NCI-H146 treated with DMSO at 0.1 percent for 48 hours (cell line): ENCODE results near the gene TBC1D14.
"Not testable (repeated sequence)": the region's sequence is repeated elsewhere in the genome, so short reads cannot be mapped to it uniquely, and the experiment has no call there.

Experiments
- DNase-seq: peaks from one replicate; lab custom pipeline; 2025; ENCODE audit not compliant: unreplicated experiment; lab: John Stamatoyannopoulos, UW

The TBC1D14 gene

DNA sequence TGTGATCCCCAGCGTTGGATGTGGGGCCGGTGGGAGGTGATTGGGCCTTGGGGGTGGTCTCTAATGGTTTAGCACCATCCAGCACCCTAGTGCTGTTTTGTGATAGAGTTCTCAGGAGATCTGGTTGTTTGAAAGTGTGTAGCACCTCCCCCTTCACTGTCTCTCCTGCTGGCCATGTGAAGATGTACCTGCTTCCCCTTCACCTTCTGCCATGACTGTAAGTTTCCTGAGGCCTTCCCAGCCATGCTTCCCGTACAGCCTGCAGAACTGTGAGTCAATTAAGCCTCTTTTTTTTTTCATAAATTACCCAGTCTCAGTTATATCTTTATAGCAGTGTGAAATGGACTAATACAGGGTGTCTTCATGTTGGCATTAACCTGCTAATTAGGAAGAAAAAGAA lies 19.3 kb upstream of the TBC1D14 start:
- DNase-seq, result no peak

DNA sequence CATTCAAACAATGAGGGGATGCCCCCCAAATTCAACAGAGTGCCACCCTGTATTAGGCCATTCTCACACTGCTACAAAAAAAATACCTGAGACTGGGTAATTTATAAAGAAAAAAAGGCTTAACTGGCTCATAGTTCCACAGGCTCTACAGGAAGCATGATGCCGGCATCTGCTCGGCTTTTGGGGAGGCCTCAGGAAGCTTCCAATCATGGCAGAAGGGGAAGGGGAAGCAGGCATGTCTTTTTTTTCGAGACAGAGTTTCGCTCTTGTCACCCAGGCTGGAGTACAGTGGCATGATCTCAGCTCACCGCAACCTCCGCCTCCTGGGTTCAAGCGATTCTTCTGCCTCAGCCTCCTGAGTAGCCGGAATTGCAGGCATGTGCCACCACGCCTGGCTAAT lies 18.7 kb upstream of the TBC1D14 start:
- DNase-seq, result not testable (repeated sequence)

DNA sequence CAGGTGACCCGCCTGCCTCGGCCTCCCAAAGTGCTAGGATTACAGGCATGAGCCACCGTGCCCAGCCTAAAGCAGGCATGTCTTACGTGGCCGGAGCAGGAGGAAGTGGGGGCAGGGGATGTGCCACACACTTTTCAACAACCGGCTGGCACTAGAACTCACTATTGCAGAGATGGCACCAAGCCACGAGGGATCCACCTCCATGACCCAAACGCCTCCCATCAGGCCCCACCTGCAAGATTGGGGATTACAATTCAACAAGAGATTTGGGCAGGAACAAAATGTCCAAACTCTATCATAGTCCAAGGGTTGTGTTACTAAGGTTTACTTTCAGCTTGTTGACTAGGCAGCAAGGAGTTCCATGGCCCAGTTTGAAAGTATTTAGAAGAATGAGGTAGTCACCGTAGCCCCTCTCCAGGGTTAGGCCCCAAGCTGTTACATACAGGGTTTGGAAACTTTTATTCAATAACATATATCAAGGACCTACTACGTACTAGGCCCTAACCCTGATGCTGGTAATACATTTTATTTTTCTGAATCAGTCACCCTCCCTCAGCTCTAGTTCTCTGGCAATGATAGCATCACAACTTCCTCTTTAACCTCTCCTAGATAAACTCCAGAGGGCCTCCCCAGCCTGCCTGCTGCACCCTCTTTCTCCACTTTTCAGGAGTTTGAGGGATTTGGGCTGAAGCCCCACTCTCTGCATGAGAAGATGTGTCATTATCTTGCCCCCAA lies 18.0 kb upstream of the TBC1D14 start:
- no peak for DNase-seq

DNA sequence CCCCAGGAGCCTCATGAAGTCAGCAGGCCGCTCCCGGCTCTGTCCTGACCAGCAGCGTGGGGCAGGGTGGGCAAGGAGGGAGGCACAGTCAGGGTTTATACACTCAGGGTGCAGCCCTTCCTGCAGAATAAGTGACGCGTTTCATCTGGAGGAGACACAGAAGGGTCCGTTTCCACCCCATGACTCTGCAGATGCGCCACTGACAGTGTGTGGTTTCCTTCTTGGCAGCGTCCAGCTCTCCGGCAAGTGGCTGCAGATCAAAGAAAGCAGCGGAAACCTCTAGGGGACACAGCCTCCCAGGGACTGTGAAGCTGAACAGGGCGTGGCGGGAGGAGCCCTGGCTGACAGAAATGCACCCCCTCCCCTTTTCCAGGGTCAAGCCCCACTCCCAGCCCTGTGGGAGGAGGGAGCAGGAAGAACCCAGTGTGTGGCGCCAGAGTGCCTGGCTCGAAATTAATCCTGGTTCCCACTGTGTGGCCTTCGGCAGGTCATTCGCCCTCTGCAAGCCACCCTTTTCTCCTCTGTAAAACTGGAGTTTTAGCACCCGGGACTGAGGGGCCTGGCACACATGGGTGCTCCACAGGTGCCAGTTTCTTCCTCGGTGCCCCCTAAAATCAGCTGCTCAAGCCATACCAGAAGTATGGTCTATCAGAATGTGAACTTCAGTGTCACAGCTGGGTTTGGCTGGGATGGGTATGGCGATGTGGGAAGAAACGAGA lies 17.3 kb upstream of the TBC1D14 start:
- DNase-seq, result no peak

DNA sequence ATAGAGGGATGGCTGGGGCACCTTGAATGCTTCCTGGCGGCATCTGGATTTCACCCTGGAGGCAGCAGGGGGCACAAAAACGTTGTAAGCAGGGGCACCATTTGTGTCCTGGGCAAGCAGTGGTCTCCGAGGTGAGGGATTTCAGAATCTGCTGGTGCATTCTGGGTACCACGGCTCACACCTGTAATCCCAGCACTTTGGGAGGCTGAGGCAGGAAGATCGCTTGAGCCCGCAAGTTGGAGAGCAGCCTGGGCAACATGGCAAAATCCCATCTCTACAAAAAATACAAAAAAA lies 16.8 kb upstream of the TBC1D14 start:
- no peak for DNase-seq

DNA sequence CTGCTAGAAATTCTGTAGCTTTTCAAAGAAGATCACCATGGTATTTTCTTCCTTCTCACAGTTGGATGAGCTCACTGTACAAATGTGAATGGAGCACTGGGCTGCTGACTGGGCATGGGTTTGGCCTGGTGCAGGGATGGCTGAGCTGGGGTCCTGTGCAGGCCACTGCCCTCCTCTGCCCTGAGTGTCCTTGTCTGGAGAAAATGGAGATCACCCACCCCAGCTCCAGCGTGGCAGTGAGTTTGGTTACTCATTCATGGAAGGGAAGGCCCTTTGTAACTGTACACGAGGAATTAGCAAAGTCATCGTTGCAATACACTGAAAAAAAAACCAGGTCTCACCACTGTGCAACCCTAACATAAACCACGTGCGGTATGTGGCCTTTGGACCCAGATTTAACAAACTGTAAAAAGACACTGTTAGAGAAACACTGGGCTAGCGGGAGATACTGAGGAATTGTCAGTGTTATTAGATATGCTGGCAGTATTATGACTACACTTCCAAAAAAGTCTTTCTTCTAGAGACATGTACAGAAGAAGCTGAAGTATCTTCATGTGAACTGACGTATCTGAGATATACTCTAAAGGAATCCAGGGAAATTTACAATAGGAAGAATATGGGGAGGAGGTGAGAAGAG lies 16.1 kb upstream of the TBC1D14 start:
- DNase-seq, result no peak

DNA sequence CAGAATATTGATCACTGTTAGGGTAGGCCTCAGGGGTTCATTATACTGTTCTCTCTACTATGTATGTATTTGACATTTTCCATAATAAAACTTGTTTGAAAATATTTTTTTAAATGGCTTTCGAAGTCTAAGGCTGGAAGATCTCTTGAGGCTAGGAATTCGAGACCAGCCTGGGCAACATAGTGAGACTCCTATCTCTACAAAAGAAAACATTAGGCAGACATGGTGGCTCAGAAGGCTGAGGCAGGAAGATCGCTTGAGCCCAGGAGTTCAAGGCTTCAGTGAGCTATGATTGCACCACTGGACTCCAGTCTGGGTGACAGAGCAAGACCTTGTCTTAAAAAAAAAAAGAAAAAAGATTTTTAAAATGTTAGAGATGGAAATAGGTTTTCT lies 15.5 kb upstream of the TBC1D14 start:
- DNase-seq, result no peak

DNA sequence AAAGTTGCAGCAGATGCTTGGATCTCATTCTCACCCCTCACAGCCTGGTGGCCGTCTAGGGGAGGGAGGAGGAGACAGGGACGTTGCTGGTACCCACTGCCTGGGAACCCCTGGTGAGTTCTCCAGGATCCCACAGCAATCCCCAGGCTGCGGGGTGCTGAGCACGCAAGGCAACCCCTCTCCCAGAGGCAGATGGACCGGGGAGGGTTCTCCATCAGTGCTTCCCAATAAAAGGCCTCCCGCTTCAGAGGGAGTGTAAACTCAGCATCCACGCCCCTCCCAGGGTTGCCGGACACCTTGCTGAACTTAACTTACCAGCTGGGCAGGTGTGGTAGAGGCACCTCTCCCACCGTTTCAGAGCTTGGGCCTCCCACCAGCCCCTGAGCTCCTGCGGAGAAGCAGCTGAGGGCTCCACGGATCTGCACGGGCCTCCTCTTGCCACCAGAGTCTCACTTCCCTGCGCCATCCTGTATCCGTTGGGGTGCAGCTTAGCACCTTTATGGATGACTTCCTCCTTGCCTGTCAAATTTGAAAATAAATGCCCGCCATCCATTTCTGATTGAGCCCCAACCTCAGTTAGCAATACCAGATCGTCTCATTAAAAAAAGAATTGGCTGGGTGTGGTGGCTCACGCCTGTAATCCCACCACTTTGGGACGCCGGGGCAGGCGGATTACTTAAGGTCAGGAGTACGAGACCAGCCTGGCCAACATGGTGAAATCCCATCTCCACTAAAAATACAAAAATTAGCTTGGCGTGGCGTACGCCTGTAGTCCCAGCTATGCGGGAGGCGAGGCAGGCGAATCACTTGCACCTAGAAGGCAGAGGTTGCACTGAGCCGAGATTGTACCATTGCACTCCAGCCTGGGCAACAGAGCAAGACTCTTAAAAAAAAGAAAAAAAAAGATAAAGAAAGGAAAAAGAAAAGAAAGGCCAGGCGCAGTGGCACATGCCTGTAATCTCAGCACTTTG lies 14.8 kb upstream of the TBC1D14 start:
- no peak for DNase-seq

DNA sequence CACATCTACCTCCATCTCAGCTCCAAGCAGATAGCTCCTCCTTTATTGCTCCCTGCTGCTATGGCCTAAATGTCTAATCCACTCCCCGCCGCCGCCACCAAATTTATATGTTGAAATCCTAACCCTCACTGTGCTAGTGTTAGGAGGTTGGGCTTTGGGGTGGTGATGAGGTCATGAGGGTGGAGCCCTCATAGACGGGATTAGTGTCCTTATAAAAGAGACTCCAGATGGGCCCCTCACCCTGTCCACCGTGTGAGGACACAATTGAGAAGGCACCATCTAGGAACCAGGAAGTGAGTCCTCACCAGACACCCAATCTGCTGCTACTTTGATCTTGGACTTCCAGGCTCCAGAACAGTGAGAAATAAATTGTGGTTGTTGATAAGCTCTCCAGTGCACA lies 13.6 kb upstream of the TBC1D14 start:
- DNase-seq, result no peak

DNA sequence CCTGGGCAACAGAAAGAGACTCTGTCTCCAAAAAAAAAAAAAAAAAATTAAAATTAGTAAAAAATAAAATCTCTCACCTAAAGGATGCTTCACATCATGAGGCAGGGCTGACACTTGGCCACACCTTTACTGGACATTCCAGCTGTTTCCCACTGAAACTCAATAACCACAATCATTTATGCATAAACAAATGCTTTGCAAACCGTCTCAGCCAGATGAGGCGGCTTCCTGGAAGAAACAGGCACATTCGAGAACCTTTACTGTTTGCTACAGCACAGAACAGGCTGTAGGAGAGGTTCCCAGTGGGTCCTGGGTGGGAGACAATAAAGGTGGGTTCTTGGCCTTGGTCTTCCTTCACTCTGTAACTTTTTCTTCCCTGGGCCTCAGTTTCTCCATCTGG lies 10.9 kb upstream of the TBC1D14 start:
- DNase-seq, result no peak

DNA sequence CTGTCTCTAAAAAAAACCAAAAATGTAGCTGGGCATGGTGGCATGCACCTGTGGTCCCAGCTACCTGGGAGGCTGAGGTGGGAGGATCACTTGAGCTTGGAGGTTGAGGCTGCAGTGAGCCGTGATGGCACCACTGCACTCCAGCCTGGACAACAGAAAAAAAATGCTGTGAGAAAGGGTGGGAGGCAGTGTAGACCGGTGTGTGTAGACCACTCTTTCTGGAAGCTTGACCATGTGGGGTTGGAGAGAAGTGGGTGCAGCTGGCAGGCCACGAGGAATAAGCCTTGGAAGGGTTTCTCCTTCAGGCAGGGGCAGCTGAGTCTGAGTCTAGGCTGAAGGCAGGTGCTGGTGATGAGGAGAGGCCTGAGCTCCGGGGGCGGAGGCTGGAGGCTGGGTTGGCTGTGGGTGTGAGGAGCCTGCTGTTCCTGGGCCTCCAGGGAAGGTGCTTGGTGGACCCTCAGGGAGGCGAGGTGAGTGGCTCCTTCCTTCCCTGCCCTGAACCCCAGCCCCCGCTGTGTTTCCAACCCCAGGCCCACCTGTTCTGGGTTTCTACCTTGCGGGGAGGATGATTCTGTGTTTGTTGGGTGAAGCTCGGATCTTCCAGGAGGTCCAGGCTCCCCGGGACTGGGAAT lies 9.3 kb upstream of the TBC1D14 start:
- no peak for DNase-seq

DNA sequence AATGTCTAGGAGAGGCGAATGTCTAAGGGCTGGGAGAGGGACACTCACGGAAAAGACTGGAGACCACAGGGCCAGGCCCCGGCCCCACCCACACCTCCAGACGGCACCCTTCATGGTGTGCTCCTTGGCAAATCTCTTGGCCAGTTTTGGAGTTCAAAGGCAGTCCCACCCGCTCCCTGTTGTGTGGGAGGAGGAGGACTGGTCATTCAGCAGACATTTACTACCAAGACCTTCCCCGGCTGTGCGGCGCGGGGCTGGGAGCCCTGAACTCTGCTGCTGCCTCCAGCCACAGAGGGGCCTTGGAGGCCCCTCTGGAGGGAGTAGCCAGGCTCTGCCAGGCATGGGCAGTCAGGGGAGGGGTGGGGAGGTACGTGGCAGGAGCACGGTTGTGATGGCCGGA lies 8.7 kb upstream of the TBC1D14 start:
- no peak for DNase-seq

DNA sequence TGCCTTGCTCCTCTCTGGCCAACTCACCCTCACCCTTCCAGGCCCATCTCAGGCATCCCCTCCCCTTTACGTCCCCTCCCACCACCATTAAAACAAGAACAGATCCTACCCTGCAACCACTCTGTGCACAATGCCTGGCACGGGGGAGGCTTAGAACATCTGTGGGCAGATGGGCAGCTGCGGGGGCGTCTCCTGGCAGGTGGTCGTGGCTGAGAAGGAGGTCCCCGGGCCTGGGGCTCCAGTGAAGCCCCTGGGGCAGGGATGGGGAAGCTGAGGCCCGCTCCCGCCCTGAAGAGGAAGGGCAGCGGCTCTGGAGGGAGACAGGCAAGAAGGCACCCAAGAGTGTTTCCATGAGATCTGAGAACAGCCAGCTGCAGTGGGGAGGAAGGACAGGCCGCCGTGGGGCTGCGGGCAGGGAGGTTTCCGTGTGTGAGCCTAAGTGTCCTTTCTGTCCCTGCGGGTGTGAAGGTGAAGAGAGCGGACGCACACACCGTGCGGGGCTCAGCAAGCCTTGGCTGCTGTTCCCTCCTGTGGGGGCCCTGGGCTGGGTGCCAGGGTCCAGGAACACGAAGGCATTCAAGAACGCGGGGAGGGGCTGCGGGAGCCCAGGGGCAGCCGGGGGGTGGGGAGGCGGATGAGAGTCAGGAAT lies 7.8 kb upstream of the TBC1D14 start:
- no peak for DNase-seq

DNA sequence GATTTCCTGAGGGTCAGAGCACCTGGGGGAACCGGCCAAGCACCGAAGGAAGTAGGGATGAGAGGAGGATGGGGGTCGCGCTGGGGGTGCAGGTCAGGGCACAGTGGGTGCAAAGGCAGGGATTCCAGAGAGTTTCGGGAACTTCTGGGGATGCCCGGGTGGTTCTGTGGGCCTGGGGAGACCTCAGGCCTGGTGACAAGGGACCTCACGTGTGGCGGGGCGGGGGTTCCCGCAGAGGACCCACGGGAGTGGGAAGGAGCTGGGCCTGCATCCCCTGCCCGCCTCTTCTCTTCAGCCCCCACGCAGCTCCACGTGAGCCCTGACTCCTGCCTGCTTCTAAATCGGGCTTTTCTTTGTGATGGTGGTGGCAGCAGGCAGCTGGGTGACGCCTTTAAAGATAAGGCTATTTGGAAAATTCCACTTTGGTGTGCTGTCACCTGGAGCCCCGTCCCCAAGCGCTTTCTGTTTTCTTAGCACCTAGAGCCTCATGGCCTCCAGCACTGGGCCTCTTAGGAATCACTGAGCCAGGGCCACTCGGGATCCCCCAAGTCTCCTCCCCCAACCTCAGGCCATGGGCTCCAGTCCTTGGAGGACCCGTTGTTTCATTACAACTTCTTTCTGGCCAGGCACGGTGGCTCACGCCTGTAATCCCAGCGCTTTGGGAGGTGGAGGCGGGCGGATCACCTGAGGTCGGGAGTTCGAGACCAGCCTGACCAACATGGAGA lies 7.1 kb upstream of the TBC1D14 start:
- no peak for DNase-seq

DNA sequence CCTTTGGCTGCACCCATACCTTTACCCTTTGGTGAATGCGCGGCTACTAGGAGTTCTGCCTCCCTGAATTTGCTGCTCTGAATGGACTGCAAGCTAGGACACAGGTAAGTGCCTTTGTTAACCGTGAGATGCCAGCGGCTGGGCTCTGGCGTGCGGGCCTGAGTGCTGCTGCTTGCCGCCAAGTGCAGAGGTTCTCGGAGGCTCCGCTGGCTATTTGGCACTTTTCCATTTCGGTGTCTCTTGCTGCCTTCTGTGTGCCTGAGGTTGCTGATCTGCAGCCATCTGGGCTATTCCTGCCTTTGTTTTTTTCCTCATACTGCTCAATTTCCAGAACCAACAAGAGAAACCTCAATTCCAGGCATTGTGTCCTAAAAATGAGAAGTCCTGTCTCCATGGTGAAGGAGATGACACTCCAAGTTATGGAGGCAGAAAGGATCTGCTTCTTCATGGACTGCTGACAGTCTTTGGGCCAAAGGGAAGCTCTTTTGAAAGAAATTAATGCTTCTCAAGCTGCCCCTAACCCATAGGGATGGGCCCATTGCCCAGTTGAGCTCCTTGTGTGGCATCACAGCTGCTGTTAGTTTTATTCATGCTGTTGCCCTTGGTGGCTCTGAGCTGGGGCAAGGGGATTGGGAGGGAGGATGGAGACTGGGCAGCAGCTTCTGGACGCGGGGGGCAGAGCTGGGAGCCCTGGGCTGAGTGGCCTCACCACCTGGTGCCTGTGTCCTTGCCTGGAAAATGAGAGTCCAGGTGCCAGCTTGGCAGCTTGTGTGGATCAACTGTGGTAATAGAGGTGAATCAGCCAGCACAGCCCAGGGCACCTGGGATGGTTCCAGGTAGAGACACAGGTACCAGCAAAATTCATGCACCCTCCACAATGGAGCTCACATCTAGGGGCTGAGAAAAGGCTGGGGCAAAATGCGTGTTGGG lies 3.8 kb upstream of the TBC1D14 start:
- no peak for DNase-seq

DNA sequence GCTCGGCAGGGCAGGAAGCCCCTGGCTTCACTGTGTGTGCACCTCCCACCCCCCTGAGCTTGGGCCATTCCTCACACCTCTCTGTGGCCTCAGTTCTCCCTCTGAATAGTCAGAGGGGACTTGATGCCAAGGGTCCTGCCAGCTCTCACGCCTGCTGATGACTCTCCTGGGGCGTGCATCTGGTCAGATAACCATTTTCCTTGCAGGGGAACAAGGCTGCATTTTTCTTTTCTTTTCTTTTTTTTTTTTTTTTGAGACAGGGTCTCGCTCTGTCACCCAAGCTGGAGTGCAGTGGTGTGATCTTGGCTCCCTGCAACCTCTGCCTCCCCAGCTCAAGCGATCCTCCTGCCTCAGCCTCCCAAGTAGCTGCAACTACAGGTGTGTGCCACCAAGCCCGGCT lies 3.1 kb upstream of the TBC1D14 start:
- DNase-seq, result not testable (repeated sequence)

DNA sequence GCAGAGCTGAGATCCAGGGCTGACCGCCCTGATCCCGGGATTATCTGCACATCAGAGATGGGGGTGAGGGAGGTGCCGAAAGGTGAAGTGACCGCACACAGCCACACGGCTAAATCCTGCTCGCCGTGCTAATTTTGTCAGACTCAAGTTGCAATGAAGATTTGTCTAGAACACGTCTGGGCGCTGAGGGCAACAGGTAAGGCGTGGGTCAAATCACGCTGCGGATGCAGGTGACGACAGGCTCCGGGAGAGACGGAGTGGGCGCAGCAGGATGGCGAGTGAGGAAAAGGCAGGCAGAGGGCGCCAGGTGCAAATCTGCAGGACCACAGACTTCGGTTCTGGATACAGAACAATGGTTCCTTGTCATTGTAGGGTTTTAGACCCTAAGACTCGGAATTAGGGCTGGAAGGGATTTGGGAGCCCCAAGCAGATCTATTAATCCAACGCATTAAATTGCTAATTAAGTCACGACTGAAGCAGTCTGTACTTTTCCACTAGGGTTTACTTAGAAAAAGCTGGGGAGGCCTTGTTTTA lies 1.9 kb upstream of the TBC1D14 start:
- DNase-seq, result peak; percentile 58

DNA sequence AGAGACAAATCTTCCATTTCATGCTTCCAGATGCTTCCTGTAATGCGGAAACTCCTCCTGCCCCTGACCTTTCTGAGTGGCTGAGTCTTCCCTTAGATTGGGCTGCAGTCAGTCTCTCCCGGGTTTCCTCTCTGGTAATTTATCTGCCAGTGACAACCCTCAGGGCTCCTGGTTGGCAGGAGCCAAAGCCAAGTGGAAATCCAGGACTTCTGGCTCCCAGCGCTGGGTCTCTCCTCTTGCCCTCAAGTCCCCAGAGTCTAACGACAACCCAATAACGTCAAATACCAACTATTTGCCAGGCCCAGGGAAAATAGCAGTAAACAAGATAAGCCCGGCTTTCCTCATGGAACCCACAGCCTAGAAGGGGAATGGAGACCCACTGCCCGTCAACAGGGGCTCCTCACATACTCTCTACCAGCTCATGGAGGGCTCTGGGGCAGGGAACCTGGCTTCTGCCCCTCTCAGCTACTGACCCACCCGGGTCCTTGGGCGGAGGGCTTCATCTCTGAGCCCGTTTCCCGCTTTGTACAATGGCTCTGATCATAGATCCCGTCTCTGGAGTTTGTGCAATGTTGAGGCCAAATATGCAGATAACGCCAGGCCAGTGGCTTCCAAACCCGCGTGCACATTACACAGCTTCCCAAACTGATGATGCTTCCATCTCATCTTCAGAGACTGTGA lies 1.1 kb upstream of the TBC1D14 start:
- DNase-seq, result peak; percentile 10
